GM19438 (cell line): Measurements from ENCODE around the gene PCA3.

Experiments
- ATAC-seq: cut with Tn5 transposase; IDR thresholded peaks from one replicate; pipeline ENCODE4 v1.9.1; 2021; ENCODE audit warnings: low read depth; ENCODE audit not compliant: unreplicated experiment

PCA3 gene

DNA sequence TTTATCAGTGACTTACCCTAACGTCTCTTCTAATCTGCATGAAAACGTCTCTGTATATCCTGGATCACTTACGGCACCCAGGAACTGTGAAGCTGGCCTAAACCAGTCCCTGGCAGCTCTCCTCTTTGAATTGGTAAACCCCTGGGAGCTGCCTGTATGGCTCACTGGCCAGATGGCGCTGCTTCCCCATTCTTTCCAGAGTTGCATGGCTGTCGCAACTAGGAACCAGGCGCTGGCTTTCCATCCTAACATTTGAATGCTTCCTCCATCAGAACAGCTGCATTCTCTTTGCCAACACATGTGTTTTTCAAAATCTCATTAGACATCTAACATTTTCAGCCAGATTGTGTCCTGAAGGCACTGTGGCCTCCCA, 8.0 kb upstream of the PCA3 start:
- peak; percentile 30 for ATAC-seq

DNA sequence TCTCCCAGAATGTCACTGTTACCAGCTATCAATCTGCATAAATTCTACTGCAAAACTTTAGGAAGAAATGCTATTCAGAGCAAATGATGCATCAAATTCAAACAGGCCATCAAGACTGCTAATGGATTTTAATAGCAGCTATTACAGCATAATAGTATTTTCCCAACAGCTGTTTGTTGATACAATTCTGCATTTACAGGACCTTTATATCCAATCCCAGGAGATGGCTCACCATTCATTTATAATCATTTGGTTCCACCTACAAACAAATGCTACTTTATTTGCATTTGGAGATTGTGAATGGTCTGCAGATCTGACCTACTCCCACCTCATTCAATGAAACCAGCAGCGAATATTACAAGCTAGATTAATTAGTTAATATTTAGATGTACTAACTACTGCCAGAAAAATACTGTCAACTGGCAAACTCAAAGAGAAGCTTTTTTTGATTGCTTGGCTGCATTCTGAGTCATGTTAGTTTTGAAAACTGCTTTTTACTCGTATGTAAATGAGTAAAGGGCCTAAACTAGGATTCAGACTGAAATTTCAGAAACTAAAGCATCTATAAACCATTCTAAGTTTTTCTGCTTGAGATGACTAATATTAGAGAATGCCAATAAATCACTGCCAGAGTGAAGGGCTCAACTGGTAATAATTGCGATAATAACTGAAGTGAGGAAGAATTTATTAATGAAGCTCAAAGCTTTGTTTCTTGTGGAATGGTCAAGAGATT, 7.1 kb upstream of the PCA3 start:
- no peak for ATAC-seq

DNA sequence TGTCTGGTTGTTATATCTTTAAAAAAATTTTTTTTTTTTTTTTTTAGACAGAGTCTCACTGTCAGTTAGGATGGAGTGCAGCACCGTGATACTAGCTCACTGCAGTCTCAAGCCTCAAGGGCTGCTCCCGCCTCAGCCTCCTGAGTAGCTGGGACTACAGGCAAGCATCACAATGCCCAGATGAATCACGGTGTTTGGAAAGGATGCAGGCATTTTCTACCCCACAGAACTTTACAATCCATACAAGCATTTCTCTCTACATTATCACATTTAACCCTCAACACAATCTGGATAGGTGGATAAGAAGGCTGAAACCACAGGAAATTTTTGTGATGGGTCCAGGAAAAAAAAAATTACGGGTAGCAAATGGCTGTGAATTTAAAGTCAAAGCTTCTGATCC, 5.8 kb upstream of the PCA3 start:
- ATAC-seq: no peak

DNA sequence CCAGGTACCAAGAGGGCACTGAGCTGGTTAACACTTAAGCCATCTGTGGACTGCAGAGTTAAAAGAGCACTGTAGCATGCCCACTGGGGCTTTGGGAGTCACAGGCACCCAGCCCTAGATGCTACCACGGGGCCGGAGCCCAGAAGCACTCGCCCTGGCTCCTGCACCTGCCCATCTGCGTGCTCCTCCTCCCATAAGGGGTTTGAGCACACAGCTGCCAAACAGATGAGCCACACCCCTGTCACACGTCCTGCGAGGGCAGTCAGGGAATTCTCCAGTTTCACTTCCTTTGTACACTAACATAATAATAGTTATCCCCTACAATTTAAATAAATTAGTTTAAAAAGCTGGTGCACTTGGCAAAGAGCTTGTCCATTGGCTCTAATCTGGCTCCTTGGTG, 4.5 kb upstream of the PCA3 start:
- ATAC-seq: no peak

DNA sequence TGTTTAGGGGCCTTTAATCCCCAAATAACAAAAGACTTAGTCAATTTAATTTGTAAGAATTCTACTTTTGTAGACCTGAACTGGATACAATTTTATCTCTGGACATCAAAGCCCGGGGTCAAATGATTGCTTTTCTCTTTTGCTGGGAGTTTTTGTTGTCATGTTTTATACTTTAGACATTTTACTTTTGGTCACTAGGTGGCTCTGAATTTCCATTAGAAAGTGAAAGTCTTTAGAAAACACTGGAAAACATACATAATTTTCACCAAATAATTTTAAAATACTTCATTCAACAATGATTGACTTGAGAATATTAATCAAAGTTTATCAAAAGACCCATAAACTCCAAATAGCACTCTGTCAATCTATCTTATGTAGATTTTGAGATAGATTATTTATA, 2.8 kb upstream of the PCA3 start:
- ATAC-seq: no peak

DNA sequence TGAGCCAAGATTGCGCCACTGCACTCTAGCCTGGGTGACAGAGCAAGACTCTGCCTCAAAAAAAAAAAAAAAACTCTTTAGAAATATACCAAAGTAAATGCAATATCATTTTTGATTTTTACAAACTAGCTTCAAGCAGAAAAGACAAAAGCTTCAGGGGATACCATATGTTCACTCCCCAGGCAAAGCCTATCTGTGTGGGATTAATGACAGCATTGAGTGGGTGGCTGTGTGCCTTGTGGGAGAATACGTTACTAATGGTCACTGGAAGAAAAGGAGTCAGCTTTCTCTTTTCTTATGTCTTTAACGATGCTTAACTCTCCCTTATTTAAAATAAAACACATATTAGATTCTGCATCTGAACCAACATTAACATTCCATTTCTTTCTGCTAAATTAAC, 1.9 kb downstream of the PCA3 start:
- ATAC-seq: no peak

DNA sequence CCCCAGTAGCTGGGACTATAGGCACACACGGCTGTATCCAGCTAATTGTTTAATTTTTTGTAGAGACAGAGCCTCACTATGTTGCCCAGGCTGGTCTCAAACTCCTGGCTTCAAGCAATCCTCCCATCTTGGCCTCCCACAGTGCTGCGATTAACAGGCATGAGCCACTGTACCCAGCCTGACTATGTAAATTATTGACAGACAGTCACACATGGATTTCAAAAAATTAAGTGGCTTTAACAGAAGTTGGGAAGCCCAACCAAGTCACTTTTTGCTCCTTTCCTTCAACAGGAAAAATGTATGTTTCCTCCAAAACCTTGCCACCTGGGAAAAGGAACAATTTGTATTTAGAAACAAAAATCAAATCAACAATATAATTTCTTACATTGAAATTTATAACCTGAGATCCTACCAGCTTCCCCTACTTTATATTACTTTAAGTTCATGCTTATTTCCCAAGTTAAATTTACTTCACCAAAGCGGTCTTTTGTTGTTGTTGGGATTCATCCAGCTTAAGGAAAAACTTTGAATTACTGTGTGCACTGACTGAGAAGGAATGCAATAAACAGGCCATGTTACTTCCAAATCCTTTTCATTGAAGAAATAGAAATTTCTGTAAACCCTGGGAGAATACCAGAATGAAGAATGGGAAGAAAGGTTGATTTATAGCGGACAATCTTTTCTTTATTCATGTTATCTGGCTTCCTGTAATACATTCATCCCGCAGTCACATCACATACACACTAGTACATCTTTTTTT, 8.6 kb downstream of the PCA3 start:
- no peak for ATAC-seq

DNA sequence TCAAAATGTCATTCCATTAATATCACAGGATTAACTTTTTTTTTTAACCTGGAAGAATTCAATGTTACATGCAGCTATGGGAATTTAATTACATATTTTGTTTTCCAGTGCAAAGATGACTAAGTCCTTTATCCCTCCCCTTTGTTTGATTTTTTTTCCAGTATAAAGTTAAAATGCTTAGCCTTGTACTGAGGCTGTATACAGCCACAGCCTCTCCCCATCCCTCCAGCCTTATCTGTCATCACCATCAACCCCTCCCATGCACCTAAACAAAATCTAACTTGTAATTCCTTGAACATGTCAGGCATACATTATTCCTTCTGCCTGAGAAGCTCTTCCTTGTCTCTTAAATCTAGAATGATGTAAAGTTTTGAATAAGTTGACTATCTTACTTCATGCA, 20.6 kb downstream of the PCA3 start:
- ATAC-seq: no peak

DNA sequence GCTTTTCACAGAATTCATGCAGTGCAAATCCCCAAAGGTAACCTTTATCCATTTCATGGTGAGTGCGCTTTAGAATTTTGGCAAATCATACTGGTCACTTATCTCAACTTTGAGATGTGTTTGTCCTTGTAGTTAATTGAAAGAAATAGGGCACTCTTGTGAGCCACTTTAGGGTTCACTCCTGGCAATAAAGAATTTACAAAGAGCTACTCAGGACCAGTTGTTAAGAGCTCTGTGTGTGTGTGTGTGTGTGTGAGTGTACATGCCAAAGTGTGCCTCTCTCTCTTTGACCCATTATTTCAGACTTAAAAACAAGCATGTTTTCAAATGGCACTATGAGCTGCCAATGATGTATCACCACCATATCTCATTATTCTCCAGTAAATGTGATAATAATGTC, 21.3 kb downstream of the PCA3 start:
- ATAC-seq: no peak

DNA sequence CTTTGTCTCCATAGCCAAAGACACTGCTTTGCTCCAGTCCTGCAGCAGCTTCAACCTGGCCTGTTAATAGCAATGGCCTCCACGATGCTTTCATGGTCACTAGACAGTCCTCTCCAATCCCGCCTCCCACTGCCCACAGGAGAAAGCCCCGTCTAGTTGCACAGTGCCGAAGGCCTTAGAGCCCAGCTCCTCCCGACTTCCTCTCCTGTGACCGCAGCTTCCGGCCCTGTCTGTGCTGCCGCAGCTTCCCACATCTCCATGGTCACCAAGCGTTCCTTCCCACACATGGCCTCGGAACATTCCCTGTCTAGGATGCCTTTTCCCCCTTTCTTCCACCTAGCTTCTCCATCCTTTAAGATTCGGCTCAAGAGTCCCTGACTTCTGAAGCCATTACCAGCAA, 23.4 kb downstream of the PCA3 start:
- no peak for ATAC-seq

- ATAC-seq: no peak
Measured at GRCh38 chr9:76789840-76790239, 25.6 kb downstream of the PCA3 start.

DNA sequence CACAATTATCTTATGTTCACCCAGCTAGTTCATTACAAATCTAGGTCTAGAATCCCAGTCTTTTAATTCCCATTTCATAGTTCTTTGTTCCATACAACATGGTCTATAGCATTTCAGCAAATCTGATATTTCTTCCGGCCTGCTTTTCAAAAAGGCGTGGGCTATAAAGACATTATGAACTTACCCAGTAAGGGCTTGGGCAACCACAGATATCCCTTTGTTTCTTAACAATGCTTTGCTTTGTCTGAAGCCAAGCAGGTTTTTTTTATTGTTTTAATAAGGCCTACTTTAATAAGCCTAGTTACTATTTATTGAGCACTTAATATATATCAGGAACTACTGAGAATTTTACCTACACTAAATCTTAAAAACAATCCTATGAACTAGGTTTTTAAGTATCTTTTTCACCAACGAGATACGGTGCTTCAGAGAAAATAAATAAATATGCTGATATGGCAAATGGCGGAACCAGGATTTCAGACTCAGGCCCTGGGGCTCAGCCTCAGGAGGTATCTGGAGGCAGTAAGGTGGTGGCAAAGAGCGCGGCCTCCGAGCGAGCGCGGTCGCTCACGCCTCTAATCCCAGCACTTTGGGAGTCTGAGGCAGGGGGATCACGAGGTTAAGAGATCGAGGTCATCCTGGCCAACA, 29.7 kb downstream of the PCA3 start:
- no peak for ATAC-seq

- no peak for ATAC-seq
Measured at GRCh38 chr9:76796296-76796695, 32.1 kb downstream of the PCA3 start.

DNA sequence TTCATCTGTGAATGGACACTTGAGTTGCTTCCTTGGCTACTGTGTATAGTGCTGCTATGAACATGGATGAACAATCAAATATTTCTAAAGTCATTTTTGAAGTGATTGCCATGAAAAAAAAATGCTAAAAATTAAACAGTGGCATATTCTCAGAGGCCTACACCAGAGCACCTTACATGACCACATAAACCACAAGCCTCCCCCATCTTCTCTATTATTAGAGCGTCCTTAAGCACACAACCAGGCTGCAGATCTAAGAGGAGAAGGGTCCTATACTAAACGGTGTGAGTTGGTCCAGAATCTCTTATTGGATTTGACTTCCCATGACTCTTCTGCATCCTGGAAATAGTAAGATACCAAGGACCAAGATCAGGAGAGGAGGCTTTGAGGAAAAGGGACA, 34.3 kb downstream of the PCA3 start:
- no peak for ATAC-seq

DNA sequence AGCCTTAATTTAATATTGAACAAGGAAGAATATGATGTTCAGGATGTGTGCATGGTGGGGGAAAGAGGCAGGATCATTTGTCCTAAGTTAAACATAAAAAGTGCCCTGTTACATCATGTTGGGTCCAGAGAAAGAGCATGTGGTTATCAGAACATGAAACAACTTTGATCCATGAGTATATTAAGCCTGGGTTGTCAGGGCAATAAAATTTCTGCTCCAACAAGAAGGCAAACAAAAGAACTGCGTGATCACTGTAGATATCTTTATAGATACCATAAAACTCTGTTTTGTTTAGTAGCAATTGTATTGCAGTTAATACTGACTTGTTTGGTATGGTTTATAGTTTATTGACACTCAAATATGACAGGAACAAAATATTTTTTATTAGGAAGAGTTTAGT, 35.2 kb downstream of the PCA3 start:
- ATAC-seq: no peak

- ATAC-seq: no peak
Measured at GRCh38 chr9:76800901-76801300, 36.7 kb downstream of the PCA3 start.

GRCh38 chr9:76803083-76803482, 38.8 kb downstream of the PCA3 start:
- no peak for ATAC-seq

GRCh38 chr9:76803762-76804161, 39.5 kb downstream of the PCA3 start:
- no peak for ATAC-seq

DNA sequence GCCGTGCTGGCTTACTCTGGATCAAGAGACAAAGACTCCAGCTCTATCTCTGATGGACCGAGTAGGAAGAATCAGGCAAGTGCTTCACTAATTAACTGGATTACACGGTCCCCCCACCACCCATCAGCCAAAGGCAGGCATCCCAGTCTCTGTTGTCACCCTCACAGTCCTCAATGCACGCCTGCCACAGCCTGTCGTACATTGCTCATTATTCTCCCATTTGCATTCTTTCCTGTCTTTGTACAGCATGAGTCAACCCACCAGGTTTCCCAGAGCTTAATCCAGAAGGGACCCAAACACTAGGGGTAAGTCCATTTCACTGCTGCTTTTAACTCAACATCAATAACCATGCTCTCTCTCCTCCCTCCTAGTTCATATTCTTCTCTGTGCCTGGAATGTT, 44.4 kb downstream of the PCA3 start:
- ATAC-seq: no peak

- ATAC-seq: no peak
Measured at GRCh38 chr9:76810377-76810957, 46.2 kb downstream of the PCA3 start.

GRCh38 chr9:76812591-76812990, 48.4 kb downstream of the PCA3 start:
- ATAC-seq: no peak

GRCh38 chr9:76817489-76817888, 53.3 kb downstream of the PCA3 start:
- ATAC-seq: no peak
